HG02885 (cell line): ENCODE results near the gene SLC22A13.

ENCODE experiments used
- ATAC-seq: cut with Tn5 transposase; IDR thresholded peaks from one replicate; pipeline ENCODE4 v1.9.1; 2021; ENCODE audit warnings: mild to moderate bottlenecking; ENCODE audit not compliant: unreplicated experiment, poor library complexity

Gene SLC22A13

DNA sequence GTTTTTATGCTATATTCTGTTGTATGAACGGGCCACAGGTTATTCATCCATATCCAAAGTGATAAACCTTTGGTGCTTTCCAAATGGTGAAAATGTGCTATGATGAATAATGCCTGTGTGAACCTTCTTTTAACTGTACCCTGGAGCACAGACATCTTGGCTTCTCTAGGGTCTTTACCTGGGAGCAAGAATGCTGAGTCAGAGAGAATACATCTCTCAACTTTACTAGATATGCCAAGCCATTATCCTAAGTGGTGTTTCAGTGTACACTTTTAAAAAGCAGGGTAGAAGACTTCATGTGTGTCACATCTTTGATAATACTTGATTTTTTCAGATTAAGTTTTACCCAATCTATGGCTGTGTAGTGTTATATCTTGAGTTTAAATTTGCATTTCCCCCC lies 57.4 kb downstream of the SLC22A13 start:
- ATAC-seq = no peak

DNA sequence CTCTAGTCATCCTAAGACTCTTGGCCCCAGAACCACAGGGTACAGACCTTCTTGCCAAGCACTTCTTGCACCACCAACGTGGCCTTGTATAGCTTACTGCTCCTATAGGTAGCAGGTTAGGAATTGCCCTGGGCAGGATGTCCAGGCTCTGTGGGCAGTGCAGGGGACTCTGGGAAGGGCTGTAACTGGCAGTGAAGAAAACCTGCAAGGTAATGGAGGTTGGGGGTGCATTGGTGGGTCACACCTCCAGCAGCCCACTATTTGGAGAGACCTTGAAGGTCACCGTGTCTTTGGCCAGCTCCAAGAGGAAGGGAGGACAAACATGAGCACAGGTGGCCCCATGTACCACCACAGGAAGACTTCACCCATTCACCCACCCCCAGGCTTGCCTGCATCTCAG lies 59.6 kb downstream of the SLC22A13 start:
- no peak for ATAC-seq

DNA sequence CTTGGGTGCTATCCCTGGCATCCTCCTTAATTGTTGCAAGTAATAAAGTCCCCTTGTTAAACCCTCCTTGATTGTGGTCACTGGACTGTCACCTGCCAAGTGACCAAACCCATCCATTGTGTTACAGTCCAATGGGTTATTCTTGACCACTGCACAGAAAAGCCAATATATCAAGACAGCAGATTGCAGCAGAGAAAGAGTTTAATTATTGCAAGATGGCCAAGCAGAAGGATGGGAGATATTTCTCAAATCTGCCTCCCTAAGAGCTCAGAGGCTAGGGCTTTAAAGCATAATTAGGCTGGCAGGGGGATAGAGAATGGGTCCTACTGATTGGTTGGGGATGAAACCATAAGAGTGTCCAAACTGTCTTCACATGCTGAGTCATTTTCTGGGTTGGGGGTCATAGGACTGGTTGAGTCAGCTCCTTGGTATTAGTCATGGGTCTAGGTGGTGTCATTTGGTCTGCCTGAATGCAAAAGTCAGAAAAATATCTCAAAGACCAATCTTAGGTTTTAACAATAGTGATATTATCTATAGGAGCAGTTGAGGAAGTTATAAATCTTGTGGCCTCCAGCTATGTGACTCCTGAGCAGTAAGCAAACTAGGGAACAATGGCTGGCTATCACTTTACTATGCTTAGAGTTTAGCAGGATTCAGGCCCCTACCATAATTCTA lies 61.9 kb downstream of the SLC22A13 start:
- ATAC-seq = no peak
